GM12878 (cell line): ENCODE data around the gene GPC5. TPM values are rescaled to one million over a fixed set of nuclear protein-coding genes. Genes with fewer than 3 reads are reported as not detected.

Source experiments
- ATAC-seq: fragments of 200-7000 bp; cut with Tn5 transposase; 3 replicates; pipeline ENCODE4 v1.9.1; 2020; ENCODE audit warnings: mild to moderate bottlenecking, moderate library complexity
- BruUV-seq: library from RNA; stranded (reverse); fragments of 400-500 nt; replicated peaks from 2 replicates; lab custom pipeline; 2021; lab: Mats Ljungman, UMichigan
- CTCF ChIA-PET: fragments of 300-600 bp; sonication (Branson Sonifier 250); formaldehyde crosslinking; extraction: SDS; loops from one replicate; lab custom pipeline; 2021; ENCODE audit warnings: inconsistent platforms; lab: Yijun Ruan, JAX
- POLR2A ChIA-PET: fragments of 350-600 bp; formaldehyde crosslinking; extraction: SDS; loops from one replicate; lab custom pipeline; 2021; ENCODE audit warnings: inconsistent platforms; lab: Charles Lee
- RAD21 ChIA-PET: fragments of 300-600 bp; sonication (Branson Sonifier 250); formaldehyde crosslinking; loops from one replicate; lab custom pipeline; 2023; ENCODE audit warnings: antibody characterized with exemption; ENCODE audit not compliant: unreplicated experiment; lab: Charles Lee
- SMC1A ChIA-PET: fragments of 300-600 bp; sonication (Branson Sonifier 250); formaldehyde crosslinking; loops from one replicate; lab custom pipeline; 2023; ENCODE audit not compliant: unreplicated experiment, uncharacterized antibody; lab: Charles Lee
- DNase-seq: peaks from one replicate; pipeline ENCODE4 v3.0.0-alpha.2; 2011; ENCODE audit warnings: low read depth, low spot score
- FAIRE-seq: peaks from 3 replicates; lab custom pipeline; 2011; peaks lifted over from hg19 to GRCh38; lab: Jason Lieb, UNC
- H2AFZ ChIP-seq: 2 replicates; pipeline ENCODE4 v1.6.0; 2011; ENCODE audit warnings: low read depth, low read length, control low read depth; ENCODE audit not compliant: control insufficient read depth
- H3K27ac ChIP-seq: 2 replicates; pipeline ENCODE4 v1.5.1; 2011; ENCODE audit warnings: control low read depth; ENCODE audit not compliant: control insufficient read depth, insufficient read depth
- H3K27me3 ChIP-seq, 2 experiments: replicated peaks in 1 of 2; 2 replicates each; pipeline versions ENCODE4 v1.6.0 to v1.6.1; 2011; ENCODE audit warnings: low read length in 1 of 2; ENCODE audit not compliant: control insufficient read depth in 2 of 2, insufficient read depth in 2 of 2
- H3K36me3 ChIP-seq, 2 experiments: 2 replicates each; pipeline ENCODE4 v1.5.1; 2011; ENCODE audit warnings: low read length in 1 of 2; ENCODE audit not compliant: control insufficient read depth in 2 of 2, insufficient read depth in 2 of 2
- H3K4me1 ChIP-seq: 2 replicates; pipeline ENCODE4 v1.6.1; 2011; ENCODE audit warnings: mild to moderate bottlenecking, low read length, moderate library complexity, mixed read lengths; ENCODE audit not compliant: control insufficient read depth, insufficient read depth
- H3K4me2 ChIP-seq: 2 replicates; pipeline ENCODE4 v1.6.0; 2011; ENCODE audit warnings: control low read depth; ENCODE audit not compliant: control insufficient read depth, insufficient read depth
- H3K4me3 ChIP-seq: fragments of 200-600 bp; sonication (generic); 2 replicates; pipeline ENCODE4 v1.5.1; 2016
- H3K79me2 ChIP-seq: 2 replicates; pipeline ENCODE4 v1.6.0; 2011; ENCODE audit warnings: low read length; ENCODE audit not compliant: control insufficient read depth, insufficient read depth
- H3K9ac ChIP-seq: 2 replicates; pipeline ENCODE4 v1.8.0; 2011; ENCODE audit warnings: low read length, control low read depth, mixed read lengths; ENCODE audit not compliant: control insufficient read depth, insufficient read depth
- H3K9me3 ChIP-seq: replicated peaks from 3 replicates; pipeline ENCODE4 v1.5.1; 2011; ENCODE audit warnings: mild to moderate bottlenecking, low read length; ENCODE audit not compliant: control insufficient read depth, insufficient read depth
- H4K20me1 ChIP-seq: 2 replicates; pipeline ENCODE4 v1.6.0; 2011; ENCODE audit not compliant: control insufficient read depth, insufficient read depth
- ATF3 ChIP-seq: IDR thresholded peaks from 2 replicates; pipeline ENCODE4 v1.6.1; 2011; ENCODE audit warnings: low read depth, mild to moderate bottlenecking, low read length, moderate library complexity, borderline replicate concordance; ENCODE audit errors: extremely low read depth
- E2F4 ChIP-seq: IDR thresholded peaks from 2 replicates; pipeline ENCODE4 v1.6.1; 2012; ENCODE audit warnings: low read depth, low read length, improper control_type of control experiment
- HDAC6 ChIP-seq: fragments of 200-600 bp; sonication (generic); IDR thresholded peaks from one replicate; pipeline ENCODE4 v1.8.0; 2017; ENCODE audit warnings: antibody characterized with exemption; ENCODE audit not compliant: unreplicated experiment
- IRF5 ChIP-seq: fragments of 450-650 bp; IDR thresholded peaks from 2 replicates; pipeline ENCODE4 v1.6.1; 2017; ENCODE audit warnings: borderline replicate concordance
- MEF2B ChIP-seq: fragments of 450-650 bp; IDR thresholded peaks from 2 replicates; pipeline ENCODE4 v1.6.1; 2018; ENCODE audit warnings: mild to moderate bottlenecking, moderate library complexity; ENCODE audit not compliant: partially characterized antibody, poor library complexity, severe bottlenecking
- MXI1 ChIP-seq: fragments of 150-350 bp; IDR thresholded peaks from 2 replicates; pipeline ENCODE4 v1.6.1; 2011; ENCODE audit warnings: low read depth, mild to moderate bottlenecking, inconsistent platforms, low read length, improper control_type of control experiment
- MYC ChIP-seq: IDR thresholded peaks from 2 replicates; pipeline ENCODE4 v1.6.1; 2011; ENCODE audit warnings: mild to moderate bottlenecking, low read length, moderate library complexity, inconsistent platforms; ENCODE audit not compliant: insufficient read depth, insufficient replicate concordance, insufficient read length, severe bottlenecking
- NFXL1 ChIP-seq: fragments of 450-650 bp; IDR thresholded peaks from 2 replicates; pipeline ENCODE4 v1.6.1; 2017; ENCODE audit warnings: antibody characterized with exemption, mild to moderate bottlenecking, borderline replicate concordance
- PBX3 ChIP-seq: IDR thresholded peaks from 2 replicates; pipeline ENCODE4 v1.6.1; 2011; ENCODE audit warnings: mild to moderate bottlenecking, low read depth, low read length, moderate library complexity; ENCODE audit not compliant: insufficient replicate concordance
- SIX5 ChIP-seq: IDR thresholded peaks from 2 replicates; pipeline ENCODE4 v1.6.1; 2011; ENCODE audit warnings: mild to moderate bottlenecking, low read depth, low read length, moderate library complexity; ENCODE audit not compliant: severe bottlenecking
- SPI1 ChIP-seq: IDR thresholded peaks from 2 replicates; pipeline ENCODE4 v1.6.1; 2011; ENCODE audit warnings: low read depth, mild to moderate bottlenecking, low read length, moderate library complexity, borderline replicate concordance; ENCODE audit not compliant: insufficient read depth
- TCF12 ChIP-seq: IDR thresholded peaks from 2 replicates; pipeline ENCODE4 v1.6.1; 2011; ENCODE audit warnings: low read depth, mild to moderate bottlenecking, low read length
- USF2 ChIP-seq: IDR thresholded peaks from 2 replicates; pipeline ENCODE4 v1.6.1; 2011; ENCODE audit warnings: low read depth, low read length, improper control_type of control experiment, borderline replicate concordance
- ZBTB11 ChIP-seq: fragments of 450-650 bp; formaldehyde crosslinking; IDR thresholded peaks from 2 replicates; pipeline ENCODE4 v1.5.0; 2022; ENCODE audit warnings: mild to moderate bottlenecking, missing genetic modification characterization
- in situ Hi-C: fragments of 300-500 bp; cut with MboI; formaldehyde crosslinking; loops from 9 replicates; pipeline ENCODE4 v1.14.3; 2018; ENCODE audit warnings: mixed read lengths
- intact Hi-C: fragments of 100-400 bp; cut with micrococcal nuclease; formaldehyde crosslinking; loops from one replicate; pipeline ENCODE4 v1.14.2; 2022; ENCODE audit not compliant: unreplicated experiment
- polyA plus RNA-seq, 11 experiments: library from polyadenylated mRNA; depleted of rRNA in 4 of 11; unstranded in 6 of 11; stranded (reverse) in 5 of 11; fragments of >200 nt; fragmentation: Nextera tagmentation in 4 of 11; fragmentation: Illumina TruSeq in 1 of 11; extraction: Ambion mirVana in 4 of 11; extraction: Trizol in 1 of 11; gene quantifications; 1 replicate in 1 of 11; 2 replicates in 10 of 11; pipeline versions ENCODE4 v1.2.1 to v1.2.3, GENCODE V29; 2011 to 2016; ENCODE audit warnings: inconsistent platforms in 2 of 11, missing spikeins in 2 of 11, low read depth in 1 of 11
- total RNA-seq, 4 experiments: library from RNA; depleted of rRNA in 3 of 4; stranded (reverse); fragments of >200 nt in 3 of 4; fragmentation: Illumina TruSeq in 1 of 4; extraction: Trizol in 1 of 4; gene quantifications; 2 replicates each; pipeline versions ENCODE4 v1.2.1 to v1.2.3, GENCODE V29; 2013 to 2021

GPC5 gene
- total and polyA plus RNA-seq, 10 of the 15 experiments (the other 5 are each of a cell fraction or from before 2014, with no cell fraction given) = 0.05 to 0.87 (median 0.44) TPM; not detected in 1

GRCh38 chr13:91879360-91879759 lies 480.9 kb downstream of the GPC5 start (continued):
- TF ChIP-seq E2F4 (no peak), NFXL1 (no peak)

GRCh38 chr13:91882918-91883317 lies 484.5 kb downstream of the GPC5 start:
- no peak overlapping the region for H3K4me2 ChIP-seq
- SMC1A ChIA-PET = no interaction called here
- no peaks in the 10 kb centered on the region for H3K27me3 ChIP-seq
- DNase-seq = no peak
- intact Hi-C loops (no loop called here), in situ Hi-C loops (no loop called here)
- H3K79me2 ChIP-seq = no peaks in the 10 kb centered on the region
- CTCF ChIA-PET = no interaction called here
- BruUV-seq = no TSS peak
- H3K4me1 ChIP-seq = no peaks in the 10 kb centered on the region
- no peak overlapping the region for H3K27ac ChIP-seq
- no peaks in the 10 kb centered on the region for H3K36me3 ChIP-seq
- no peaks in the 10 kb centered on the region for H4K20me1 ChIP-seq
- POLR2A ChIA-PET = no interaction called here
- no peaks in the 10 kb centered on the region; the same call in 2 of the 3 replicates for H3K9me3 ChIP-seq
- no peak overlapping the region for H3K4me3 ChIP-seq
- H3K9ac ChIP-seq = no peak overlapping the region
- H2AFZ ChIP-seq = no peak overlapping the region
- RAD21 ChIA-PET = no interaction called here
- FAIRE-seq = no peak
- ATAC-seq = no peak
- TF ChIP-seq PBX3 (no peak), MYC (no peak), TCF12 (no peak), ZBTB11 (no peak), MXI1 (no peak), SIX5 (no peak), MEF2B (no peak), USF2 (no peak), ATF3 (no peak), HDAC6 (no peak), SPI1 (no peak), IRF5 (no peak)
